ENCODE results near the gene PPP1R26.
"Not testable (repeated sequence)": the region's sequence is repeated elsewhere in the genome, so short reads cannot be mapped to it uniquely, and the experiment has no call there.

Gene PPP1R26, protein sequence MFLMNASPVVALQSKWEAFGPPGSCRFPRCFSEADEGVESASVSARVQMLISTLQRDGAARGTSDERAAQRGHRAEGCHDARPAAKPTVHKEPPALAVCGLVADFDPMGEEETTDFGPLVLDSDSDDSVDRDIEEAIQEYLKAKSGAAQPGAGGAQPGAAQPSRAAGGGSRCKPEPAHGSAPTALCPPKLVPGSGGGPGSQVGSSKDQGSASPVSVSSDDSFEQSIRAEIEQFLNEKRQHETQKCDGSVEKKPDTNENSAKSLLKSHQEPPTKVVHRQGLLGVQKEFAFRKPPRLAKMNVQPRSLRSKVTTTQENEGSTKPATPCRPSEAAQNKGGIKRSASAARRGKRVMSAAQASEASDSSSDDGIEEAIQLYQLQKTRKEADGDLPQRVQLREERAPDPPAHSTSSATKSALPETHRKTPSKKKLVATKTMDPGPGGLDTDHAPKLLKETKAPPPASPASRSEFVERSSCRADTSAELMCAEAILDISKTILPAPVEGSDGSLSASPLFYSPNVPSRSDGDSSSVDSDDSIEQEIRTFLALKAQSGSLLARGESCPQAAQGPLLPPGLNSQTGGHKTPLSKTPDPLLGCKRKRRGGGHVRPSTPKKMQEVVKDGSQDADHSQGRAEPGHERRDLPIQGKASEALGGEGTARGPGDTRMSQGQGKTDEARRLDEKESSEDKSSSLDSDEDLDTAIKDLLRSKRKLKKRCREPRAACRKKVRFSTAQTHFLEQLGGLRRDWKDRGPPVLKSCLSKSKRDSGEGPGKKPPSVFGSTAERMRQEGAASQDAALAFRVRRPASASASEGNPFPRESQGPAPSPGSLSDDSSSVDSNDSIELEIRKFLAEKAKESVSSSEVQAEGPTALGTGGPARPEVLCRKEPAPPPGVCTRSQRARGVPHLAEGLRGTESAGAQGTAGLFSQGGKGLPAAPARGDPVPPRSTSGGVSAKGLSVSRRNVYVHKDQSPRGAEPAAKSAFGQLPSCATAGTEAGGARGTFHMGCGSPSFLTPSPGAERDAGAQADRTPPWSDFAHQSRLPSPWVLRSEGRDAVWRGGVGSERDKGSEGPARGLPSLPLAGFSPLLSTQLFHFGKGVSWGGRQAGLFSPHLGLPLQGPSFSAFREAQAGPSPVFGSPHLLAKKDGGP (N-terminal part only)

GRCh38 chr9:135479469-135480052, at the start of gene PPP1R26:
PPP1R26 (plus strand) TSS chr9:135479782; CDS start chr9:135484511, 4,729 bp downstream.
- no peak for FAIRE-seq

DNA sequence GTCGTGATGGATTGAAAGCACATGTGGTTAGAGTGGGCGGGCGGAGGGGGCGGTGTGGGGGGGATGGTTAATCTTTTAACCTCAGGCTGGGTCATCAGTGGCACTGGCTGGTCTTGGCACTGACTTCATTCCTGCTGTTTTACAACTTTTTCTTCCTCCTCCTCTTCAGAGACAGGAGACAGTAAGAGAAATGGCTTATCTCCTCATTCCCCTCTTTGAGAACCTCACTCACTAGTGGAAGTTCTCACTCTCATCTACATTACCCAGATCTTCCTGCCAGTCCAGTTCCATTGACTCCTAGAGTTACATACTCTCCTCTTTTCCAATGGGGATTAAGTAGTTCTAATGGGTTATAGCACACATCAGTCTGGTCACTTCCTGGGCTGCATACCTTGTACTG, 42.3 kb upstream of the PPP1R26 start:
- FAIRE-seq = no peak

GRCh38 chr9:135437696-135438095, 41.9 kb upstream of the PPP1R26 start:
- FAIRE-seq = not testable (repeated sequence)

- not testable (repeated sequence) for FAIRE-seq
These were observed 40.9 kb upstream of the PPP1R26 start for GRCh38 chr9:135438581-135439232.

DNA sequence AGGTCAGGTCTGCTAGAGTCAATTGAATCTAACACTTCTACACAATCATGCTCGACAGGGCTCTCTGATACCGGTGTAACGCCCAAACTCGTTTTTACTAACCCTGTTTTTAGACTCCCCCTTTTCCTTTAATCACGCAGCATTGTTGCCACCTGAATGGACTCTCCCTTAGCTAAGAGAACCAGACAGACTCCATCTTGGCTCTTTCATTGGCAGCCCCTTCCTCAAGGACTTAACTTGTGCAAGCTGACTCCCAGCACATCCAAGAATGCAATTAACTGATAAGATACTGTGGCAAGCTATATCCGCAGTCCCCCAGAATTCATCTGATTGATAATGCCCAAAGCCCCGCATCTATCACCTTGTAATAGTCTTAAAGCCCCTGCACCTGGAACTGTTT, 40.1 kb upstream of the PPP1R26 start:
- FAIRE-seq = not testable (repeated sequence)

- no peak for FAIRE-seq
These were observed 39.7 kb upstream of the PPP1R26 start for GRCh38 chr9:135439916-135440315.

DNA sequence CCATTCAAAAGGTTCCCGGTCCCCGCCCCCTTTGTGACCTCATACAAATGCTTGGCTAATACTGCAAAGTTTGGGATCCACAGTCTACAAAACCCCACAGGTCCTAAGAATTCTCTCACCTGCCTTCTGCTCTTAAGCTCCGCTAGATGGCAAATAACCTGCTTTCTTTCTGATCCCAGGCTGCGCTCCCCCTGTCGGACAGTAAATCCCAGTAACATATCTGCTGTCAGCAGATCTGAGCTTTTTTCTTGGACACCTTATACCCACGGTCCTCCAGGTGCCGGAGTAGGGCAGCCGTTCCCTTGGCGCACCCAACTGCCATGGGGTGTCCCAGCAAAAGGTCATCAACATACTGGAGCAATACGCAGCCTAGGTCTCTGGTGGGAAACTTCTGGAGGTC, 39.0 kb upstream of the PPP1R26 start:
- no peak for FAIRE-seq

GRCh38 chr9:135441105-135442071, 38.2 kb upstream of the PPP1R26 start:
- FAIRE-seq = not testable (repeated sequence)

GRCh38 chr9:135442075-135442474, 37.5 kb upstream of the PPP1R26 start:
- no peak for FAIRE-seq

- FAIRE-seq = no peak
These were observed 35.7 kb upstream of the PPP1R26 start for GRCh38 chr9:135443797-135444425.

- FAIRE-seq = no peak
These were observed 32.5 kb upstream of the PPP1R26 start for GRCh38 chr9:135447126-135447525.

DNA sequence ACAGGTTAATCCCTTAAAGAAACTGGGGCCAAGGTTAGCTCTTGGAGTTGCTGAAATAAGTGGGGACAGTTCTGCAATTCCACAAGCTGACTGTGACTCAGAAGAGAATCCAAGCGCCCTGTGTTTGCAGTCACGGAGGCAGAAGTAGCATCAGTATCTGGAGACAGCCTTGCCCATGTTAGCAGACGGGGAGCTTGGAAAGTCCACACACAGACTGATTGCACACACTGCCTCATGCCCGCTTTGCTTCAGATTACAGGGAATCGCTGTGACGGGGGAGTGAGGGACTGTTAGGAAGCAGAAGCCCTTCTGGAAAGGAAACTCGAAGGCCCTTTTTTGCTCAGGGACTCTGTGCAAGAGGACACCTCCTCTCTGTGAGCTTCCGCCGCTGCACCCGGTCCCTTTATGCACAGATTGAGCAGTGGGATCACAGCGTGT, 30.9 kb upstream of the PPP1R26 start:
- FAIRE-seq = no peak

DNA sequence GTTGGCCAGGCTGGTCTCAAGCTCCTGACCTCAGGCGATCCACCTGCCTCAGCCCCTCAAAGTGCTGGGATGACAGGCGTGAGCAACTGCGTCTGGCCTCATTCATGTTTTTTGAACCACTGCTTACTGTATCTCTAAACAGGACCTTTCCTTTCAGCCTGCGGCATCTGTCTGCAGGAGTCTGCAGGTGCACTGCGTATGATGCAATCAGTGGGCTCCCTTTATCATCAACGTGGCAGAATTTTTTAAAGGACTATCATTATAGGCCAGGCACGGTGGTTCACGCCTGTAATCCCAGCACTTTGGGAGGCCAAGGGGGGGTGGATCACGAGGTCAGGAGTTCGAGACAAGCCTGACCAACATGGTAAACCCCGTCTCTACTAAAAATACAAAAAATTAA, 30.1 kb upstream of the PPP1R26 start:
- FAIRE-seq = not testable (repeated sequence)

GRCh38 chr9:135450956-135451355, 28.6 kb upstream of the PPP1R26 start:
- FAIRE-seq = no peak

DNA sequence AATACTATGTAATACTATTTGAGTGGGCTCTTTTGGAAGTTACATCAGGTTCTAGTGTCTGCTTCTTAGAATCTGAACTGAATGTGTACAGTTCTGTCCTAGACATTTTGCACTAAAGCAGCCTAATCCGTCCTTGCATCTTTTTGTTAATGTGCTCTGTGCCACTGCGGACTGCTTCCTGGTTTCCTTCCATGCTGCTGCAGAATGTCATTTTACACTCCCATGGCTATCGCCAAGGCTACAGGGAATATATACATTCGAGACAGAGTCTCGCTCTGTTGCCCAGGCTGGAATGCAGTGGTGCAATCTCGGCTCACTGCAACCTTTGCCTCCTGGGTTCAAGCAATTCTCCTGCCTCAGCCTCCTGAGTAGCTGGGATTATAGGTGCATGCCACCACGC, 27.7 kb upstream of the PPP1R26 start:
- not testable (repeated sequence) for FAIRE-seq

DNA sequence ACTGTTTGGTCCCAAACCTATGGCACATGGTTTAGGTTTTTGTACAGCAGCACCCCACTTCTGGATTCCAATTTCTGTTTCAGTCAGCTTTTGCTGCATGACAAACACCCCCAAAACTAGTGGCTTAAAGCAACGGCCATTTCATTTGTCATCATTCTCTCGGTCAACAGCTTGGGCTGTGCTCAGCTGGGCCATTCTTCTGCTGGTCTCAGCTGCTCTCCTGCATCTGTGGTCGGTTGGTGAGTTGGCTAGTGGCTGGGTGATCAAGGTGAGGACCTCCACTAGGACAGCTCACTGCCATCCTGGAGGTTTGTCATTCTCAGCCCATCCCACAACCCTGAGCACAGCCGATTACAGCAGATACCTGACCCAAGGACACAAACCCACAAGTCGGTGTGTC, 24.8 kb upstream of the PPP1R26 start:
- FAIRE-seq = no peak

DNA sequence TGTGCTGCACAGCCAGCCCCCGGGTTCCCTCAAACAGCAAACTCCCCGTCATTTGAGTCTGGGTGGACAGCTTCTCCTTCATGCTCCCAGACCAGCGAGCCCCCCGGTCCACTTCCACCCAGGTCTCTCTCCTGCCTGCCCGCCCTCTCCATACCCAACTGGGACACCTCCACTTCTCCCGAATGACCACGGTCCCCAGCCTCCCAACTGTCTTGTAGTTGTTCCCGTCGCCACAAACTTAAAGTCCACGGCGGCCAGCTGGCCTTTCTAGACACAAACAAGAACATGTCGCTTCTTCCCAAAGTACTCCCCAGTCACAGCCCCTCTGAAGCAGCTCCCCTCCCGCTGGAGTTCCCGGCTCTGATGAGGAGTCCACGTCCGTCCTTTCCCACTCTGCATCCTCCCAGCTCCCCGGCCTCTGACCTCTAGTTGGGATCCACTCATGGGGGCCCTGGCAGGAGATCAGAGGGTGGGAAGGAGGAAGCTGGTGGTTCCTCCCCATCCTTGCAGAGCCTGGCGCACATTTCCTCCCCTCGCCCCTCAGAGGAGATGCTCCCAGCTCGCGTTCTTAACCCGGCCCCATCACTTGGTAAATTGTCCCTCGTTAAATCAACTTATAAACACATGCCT, 24.1 kb upstream of the PPP1R26 start:
- FAIRE-seq = no peak

- FAIRE-seq = no peak
These were observed 23.0 kb upstream of the PPP1R26 start for GRCh38 chr9:135456436-135457104.

DNA sequence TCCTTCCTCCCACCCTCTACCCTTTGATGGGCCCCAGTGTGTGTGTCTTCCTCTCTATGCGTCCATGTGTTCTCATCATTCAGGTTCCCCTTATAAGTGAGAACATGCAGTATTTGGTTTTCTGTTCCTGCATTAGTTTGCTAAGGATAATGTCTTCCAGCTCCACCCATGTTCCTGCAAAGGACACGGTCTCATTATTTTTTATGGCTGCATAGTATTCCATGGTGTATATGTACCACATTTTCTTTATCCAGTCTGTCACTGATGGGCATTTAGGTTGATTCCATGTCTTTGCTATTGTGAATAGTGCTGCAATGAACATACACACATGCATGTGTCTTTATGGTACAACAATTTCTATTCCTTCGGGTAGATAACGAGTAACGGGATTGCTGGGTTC, 21.1 kb upstream of the PPP1R26 start:
- not testable (repeated sequence) for FAIRE-seq

Data from TTC549 (cell line).